ENCODE measurements around the gene PZP.

PZP gene

GRCh38 chr12:9112076-9112853 lies 95.9 kb downstream of the PZP start:
- CTCF ChIA-PET, result no interaction called here

DNA sequence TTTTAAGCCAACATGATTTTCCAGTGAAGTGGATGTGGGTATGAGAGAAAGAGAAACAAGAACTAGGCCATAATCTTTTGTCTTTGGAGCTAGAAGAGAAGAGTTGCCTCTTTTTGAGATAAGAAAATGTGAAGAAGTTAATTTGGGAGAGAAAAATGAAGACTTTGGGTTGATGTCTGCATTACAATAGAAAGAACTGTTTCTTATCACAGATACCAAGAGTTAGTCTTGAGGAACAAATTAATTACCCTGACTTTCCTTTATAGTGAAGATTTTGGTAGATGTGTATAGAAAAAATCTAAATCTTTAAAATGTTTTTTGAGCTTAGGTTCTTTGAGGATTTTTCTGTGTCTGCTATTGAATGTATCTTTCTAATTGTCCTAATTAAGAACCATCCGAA lies 96.7 kb downstream of the PZP start:
- POLR2A ChIA-PET, result no interaction called here
- no peak for DNase-seq
- CTCF ChIA-PET, result no interaction called here
- H3K27me3 ChIP-seq (replicated peaks in 2 of 5; ENCODE audit: control insufficient read depth in 4 of 5, insufficient read depth in 5 of 5, low read length in 4 of 5), result no peaks in the 10 kb centered on the region
- no CpG with 5 or more reads among the region's 1 CpG for WGBS (ENCODE audit: insufficient coverage)
- H3K36me3 ChIP-seq (ENCODE audit: control insufficient read depth in 4 of 4, insufficient read depth in 4 of 4, low read length in 3 of 4), result no peaks in the 10 kb centered on the region
- H3K4me3 ChIP-seq (ENCODE audit: control insufficient read depth in 1 of 7, extremely low read depth in 1 of 7, insufficient read depth in 4 of 7, low read depth in 2 of 7, low read length in 6 of 7), result no peak overlapping the region
- peaks cover 4 to 10% (median 7%) of the 10 kb centered on the region in 4 experiments for H3K4me1 ChIP-seq (ENCODE audit: control extremely low read depth in 1 of 4, control insufficient read depth in 4 of 4, insufficient read depth in 4 of 4, low read length in 3 of 4)
- H3K9me3 ChIP-seq (ENCODE audit: control extremely low read depth in 1 of 5, control insufficient read depth in 4 of 5, insufficient read depth in 2 of 5, low read depth in 1 of 5, low read length in 4 of 5), result no peaks in the 10 kb centered on the region
- no peak overlapping the region for H3K27ac ChIP-seq (ENCODE audit: insufficient read depth in 1 of 2, low read depth in 1 of 2, low read length in 2 of 2, poor library complexity in 1 of 2, severe bottlenecking in 2 of 2)

More at GRCh38 chr12:9112076-9112853, 95.9 kb downstream of the PZP start:
- POLR2A ChIA-PET, result no interaction called here
- Histone ChIP-seq H3K27me3 (replicated peaks in 2 of 5; ENCODE audit: control insufficient read depth in 4 of 5, insufficient read depth in 5 of 5, low read length in 4 of 5) (no peaks in the 10 kb centered on the region), H3K4me3 (ENCODE audit: control insufficient read depth in 1 of 7, extremely low read depth in 1 of 7, insufficient read depth in 4 of 7, low read depth in 2 of 7, low read length in 6 of 7) (no peak overlapping the region), H3K9me3 (ENCODE audit: control extremely low read depth in 1 of 5, control insufficient read depth in 4 of 5, insufficient read depth in 2 of 5, low read depth in 1 of 5, low read length in 4 of 5) (no peaks in the 10 kb centered on the region), H3K27ac (ENCODE audit: insufficient read depth in 1 of 2, low read depth in 1 of 2, low read length in 2 of 2, poor library complexity in 1 of 2, severe bottlenecking in 2 of 2) (no peak overlapping the region), H3K36me3 (ENCODE audit: control insufficient read depth in 4 of 4, insufficient read depth in 4 of 4, low read length in 3 of 4) (no peaks in the 10 kb centered on the region), H3K4me1 (ENCODE audit: control extremely low read depth in 1 of 4, control insufficient read depth in 4 of 4, insufficient read depth in 4 of 4, low read length in 3 of 4) (peaks cover 9 to 17% (median 10%) of the 10 kb centered on the region in 4 experiments)
- 97% methylated on average over 5 of the region's 6 CpGs for WGBS (ENCODE audit: insufficient coverage)
- no peak for DNase-seq

- no peaks in the 10 kb centered on the region for H3K9me3 ChIP-seq (ENCODE audit: control extremely low read depth in 1 of 5, control insufficient read depth in 4 of 5, insufficient read depth in 2 of 5, low read depth in 1 of 5, low read length in 4 of 5)
- no peaks in the 10 kb centered on the region for H3K27me3 ChIP-seq (replicated peaks in 2 of 5; ENCODE audit: control insufficient read depth in 4 of 5, insufficient read depth in 5 of 5, low read length in 4 of 5)
- H3K4me3 ChIP-seq (ENCODE audit: control insufficient read depth in 1 of 7, extremely low read depth in 1 of 7, insufficient read depth in 4 of 7, low read depth in 2 of 7, low read length in 6 of 7), result no peak overlapping the region
- ChIA-PET CTCF (no interaction called here), POLR2A (no interaction called here)
- no peak for DNase-seq
- no peak overlapping the region for H3K27ac ChIP-seq (ENCODE audit: insufficient read depth in 1 of 2, low read depth in 1 of 2, low read length in 2 of 2, poor library complexity in 1 of 2, severe bottlenecking in 2 of 2)
- no CpG with 5 or more reads among the region's 3 CpGs for WGBS (ENCODE audit: insufficient coverage)
- no peaks in the 10 kb centered on the region for H3K4me1 ChIP-seq (ENCODE audit: control extremely low read depth in 1 of 4, control insufficient read depth in 4 of 4, insufficient read depth in 4 of 4, low read length in 3 of 4)
- H3K36me3 ChIP-seq (ENCODE audit: control insufficient read depth in 4 of 4, insufficient read depth in 4 of 4, low read length in 3 of 4), result no peaks in the 10 kb centered on the region
Observed at GRCh38 chr12:9109737-9110491, 98.3 kb downstream of the PZP start.

DNA sequence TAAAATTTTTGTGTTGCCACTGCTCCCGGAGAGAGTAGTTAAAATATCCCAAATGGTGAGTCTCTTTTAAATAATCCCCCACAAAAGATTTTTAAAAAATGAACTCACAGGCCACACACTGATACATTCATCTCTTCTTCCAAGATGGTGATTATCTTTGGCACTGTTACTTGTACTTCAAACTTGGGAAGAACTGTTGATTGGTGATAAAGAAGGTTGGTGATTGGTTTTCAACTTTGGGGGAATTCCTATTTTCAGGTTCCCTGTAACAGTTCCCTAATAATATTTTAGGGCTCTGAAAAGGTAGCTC lies 99.0 kb downstream of the PZP start:
- Histone ChIP-seq H3K27me3 (replicated peaks in 2 of 5; ENCODE audit: control insufficient read depth in 4 of 5, insufficient read depth in 5 of 5, low read length in 4 of 5) (no peaks in the 10 kb centered on the region), H3K4me1 (ENCODE audit: control extremely low read depth in 1 of 4, control insufficient read depth in 4 of 4, insufficient read depth in 4 of 4, low read length in 3 of 4) (no peaks in the 10 kb centered on the region), H3K9me3 (ENCODE audit: control extremely low read depth in 1 of 5, control insufficient read depth in 4 of 5, insufficient read depth in 2 of 5, low read depth in 1 of 5, low read length in 4 of 5) (no peaks in the 10 kb centered on the region), H3K36me3 (ENCODE audit: control insufficient read depth in 4 of 4, insufficient read depth in 4 of 4, low read length in 3 of 4) (no peaks in the 10 kb centered on the region), H3K27ac (ENCODE audit: insufficient read depth in 1 of 2, low read depth in 1 of 2, low read length in 2 of 2, poor library complexity in 1 of 2, severe bottlenecking in 2 of 2) (no peak overlapping the region), H3K4me3 (ENCODE audit: control insufficient read depth in 1 of 7, extremely low read depth in 1 of 7, insufficient read depth in 4 of 7, low read depth in 2 of 7, low read length in 6 of 7) (no peak overlapping the region)
- 100% methylated on average over 1 of the region's 1 CpG for WGBS (ENCODE audit: insufficient coverage)
- ChIA-PET CTCF (no interaction called here), POLR2A (no interaction called here)
- no peak for DNase-seq

- DNase-seq, result no peak
- POLR2A ChIA-PET, result no interaction called here
Observed at GRCh38 chr12:9108504-9109212, 99.5 kb downstream of the PZP start.

GRCh38 chr12:9107542-9107873 lies 100.7 kb downstream of the PZP start:
- Histone ChIP-seq H3K27me3 (replicated peaks in 2 of 5; ENCODE audit: control insufficient read depth in 4 of 5, insufficient read depth in 5 of 5, low read length in 4 of 5) (no peaks in the 10 kb centered on the region), H3K9me3 (ENCODE audit: control extremely low read depth in 1 of 5, control insufficient read depth in 4 of 5, insufficient read depth in 2 of 5, low read depth in 1 of 5, low read length in 4 of 5) (no peaks in the 10 kb centered on the region), H3K4me3 (ENCODE audit: control insufficient read depth in 1 of 7, extremely low read depth in 1 of 7, insufficient read depth in 4 of 7, low read depth in 2 of 7, low read length in 6 of 7) (no peak overlapping the region), H3K4me1 (ENCODE audit: control extremely low read depth in 1 of 4, control insufficient read depth in 4 of 4, insufficient read depth in 4 of 4, low read length in 3 of 4) (no peaks in the 10 kb centered on the region), H3K36me3 (ENCODE audit: control insufficient read depth in 4 of 4, insufficient read depth in 4 of 4, low read length in 3 of 4) (no peaks in the 10 kb centered on the region), H3K27ac (ENCODE audit: insufficient read depth in 1 of 2, low read depth in 1 of 2, low read length in 2 of 2, poor library complexity in 1 of 2, severe bottlenecking in 2 of 2) (no peak overlapping the region)
- WGBS (ENCODE audit: insufficient coverage), result 100% methylated on average over 3 of the region's 3 CpGs
- DNase-seq, result no peak
- ChIA-PET CTCF (interaction anchor here (1.3 kb wide), 1 partner anchor 17 kb away, joined by 3 read pairs; no protein-coding TSS in a partner anchor), POLR2A (no interaction called here)

More at GRCh38 chr12:9108504-9109212, 99.5 kb downstream of the PZP start:
- no peak overlapping the region for H3K4me3 ChIP-seq (ENCODE audit: control insufficient read depth in 1 of 7, extremely low read depth in 1 of 7, insufficient read depth in 4 of 7, low read depth in 2 of 7, low read length in 6 of 7)
- no peaks in the 10 kb centered on the region for H3K36me3 ChIP-seq (ENCODE audit: control insufficient read depth in 4 of 4, insufficient read depth in 4 of 4, low read length in 3 of 4)
- no peaks in the 10 kb centered on the region for H3K9me3 ChIP-seq (ENCODE audit: control extremely low read depth in 1 of 5, control insufficient read depth in 4 of 5, insufficient read depth in 2 of 5, low read depth in 1 of 5, low read length in 4 of 5)
- CTCF ChIA-PET, result interaction anchor here (1.3 kb wide), 1 partner anchor 18 kb away, joined by 3 read pairs; no protein-coding TSS in a partner anchor
- no peaks in the 10 kb centered on the region for H3K4me1 ChIP-seq (ENCODE audit: control extremely low read depth in 1 of 4, control insufficient read depth in 4 of 4, insufficient read depth in 4 of 4, low read length in 3 of 4)
- H3K27me3 ChIP-seq (replicated peaks in 2 of 5; ENCODE audit: control insufficient read depth in 4 of 5, insufficient read depth in 5 of 5, low read length in 4 of 5), result no peaks in the 10 kb centered on the region
- H3K27ac ChIP-seq (ENCODE audit: insufficient read depth in 1 of 2, low read depth in 1 of 2, low read length in 2 of 2, poor library complexity in 1 of 2, severe bottlenecking in 2 of 2), result no peak overlapping the region
- 95% methylated on average over 3 of the region's 5 CpGs for WGBS (ENCODE audit: insufficient coverage)
